ACC112 (cell line): ENCODE results near the gene UBA1.
A peak's percentile ranks its signal among the peaks of the same experiment; 100 is the strongest.

Experiments
- H2AFZ ChIP-seq: fragments of 200-600 bp; sonication (generic); one replicate; pipeline ENCODE4 v1.6.0; 2017; ENCODE audit warnings: antibody characterized with exemption, low read length; ENCODE audit not compliant: unreplicated experiment
- H3K27ac ChIP-seq: fragments of 200-600 bp; sonication (generic); 2 replicates; pipeline ENCODE4 v1.5.1; 2014; ENCODE audit warnings: low read depth, mild to moderate bottlenecking, antibody characterized with exemption, low read length, moderate library complexity
- H3K27me3 ChIP-seq: fragments of 200-600 bp; sonication (generic); 2 replicates; pipeline ENCODE4 v1.6.1; 2014; ENCODE audit warnings: mild to moderate bottlenecking, antibody characterized with exemption, low read length, moderate library complexity, mixed read lengths; ENCODE audit not compliant: insufficient read depth
- H3K36me3 ChIP-seq: fragments of 200-600 bp; sonication (generic); 2 replicates; pipeline ENCODE4 v1.6.1; 2016; ENCODE audit warnings: mild to moderate bottlenecking, antibody characterized with exemption, low read length, moderate library complexity, mixed read lengths; ENCODE audit not compliant: insufficient read depth
- H3K4me1 ChIP-seq: fragments of 200-600 bp; sonication (generic); one replicate; pipeline ENCODE4 v1.6.1; 2016; ENCODE audit warnings: low read length, mixed read lengths; ENCODE audit not compliant: insufficient read depth, unreplicated experiment, control insufficient read depth
- H3K4me3 ChIP-seq: fragments of 200-600 bp; sonication (generic); 2 replicates; pipeline ENCODE4 v1.5.1; 2014; ENCODE audit warnings: mild to moderate bottlenecking, low read depth, low read length
- H3K79me2 ChIP-seq: fragments of 200-600 bp; sonication (generic); one replicate; pipeline ENCODE4 v1.6.0; 2016; ENCODE audit warnings: low read length; ENCODE audit not compliant: control insufficient read depth, unreplicated experiment, insufficient read depth

Gene UBA1

GRCh38 chrX:47156611-47157520 is 36.8 kb upstream of the UBA1 start:
- H3K79me2 ChIP-seq: peaks cover 65% of the 10 kb centered on the region
- H2AFZ ChIP-seq: no peak overlapping the region
- H3K36me3 ChIP-seq: no peaks in the 10 kb centered on the region
- H3K4me3 ChIP-seq: no peak overlapping the region
- H3K27me3 ChIP-seq: no peaks in the 10 kb centered on the region
- H3K27ac ChIP-seq: no peak overlapping the region
- no peaks in the 10 kb centered on the region for H3K4me1 ChIP-seq

GRCh38 chrX:47158131-47158530 is 35.5 kb upstream of the UBA1 start:
- H3K27ac ChIP-seq: no peak overlapping the region
- H3K79me2 ChIP-seq: peaks cover 67% of the 10 kb centered on the region
- H3K4me3 ChIP-seq: no peak overlapping the region
- no peaks in the 10 kb centered on the region for H3K4me1 ChIP-seq
- no peaks in the 10 kb centered on the region for H3K36me3 ChIP-seq
- no peaks in the 10 kb centered on the region for H3K27me3 ChIP-seq
- no peak overlapping the region for H2AFZ ChIP-seq

GRCh38 chrX:47158781-47159180 is 34.8 kb upstream of the UBA1 start:
- H3K79me2 ChIP-seq: peaks cover 64% of the 10 kb centered on the region
- no peaks in the 10 kb centered on the region for H3K36me3 ChIP-seq

GRCh38 chrX:47160781-47161180 is 32.8 kb upstream of the UBA1 start:
- H3K36me3 ChIP-seq: no peaks in the 10 kb centered on the region
- H3K27me3 ChIP-seq: no peaks in the 10 kb centered on the region
- no peak overlapping the region for H2AFZ ChIP-seq
- H3K27ac ChIP-seq: 0 out of 2 replicates have a peak overlapping the region, but pooled peaks have one; percentile 32
- H3K4me3 ChIP-seq: no peak overlapping the region
- peaks cover 62% of the 10 kb centered on the region for H3K79me2 ChIP-seq
- H3K4me1 ChIP-seq: no peaks in the 10 kb centered on the region

More at GRCh38 chrX:47158781-47159180, 34.8 kb upstream of the UBA1 start:
- Histone ChIP-seq H3K4me3 (no peak overlapping the region), H2AFZ (no peak overlapping the region), H3K4me1 (no peaks in the 10 kb centered on the region), H3K27ac (no peak overlapping the region), H3K27me3 (no peaks in the 10 kb centered on the region)

- no peaks in the 10 kb centered on the region for H3K36me3 ChIP-seq
- H3K27ac ChIP-seq: no peak overlapping the region
- H3K4me3 ChIP-seq: no peak overlapping the region
- H3K4me1 ChIP-seq: no peaks in the 10 kb centered on the region
- peaks cover 48% of the 10 kb centered on the region for H3K79me2 ChIP-seq
- no peaks in the 10 kb centered on the region for H3K27me3 ChIP-seq
- no peak overlapping the region for H2AFZ ChIP-seq
Observed at GRCh38 chrX:47162927-47163583, 30.6 kb upstream of the UBA1 start.

GRCh38 chrX:47164420-47164819 is 29.2 kb upstream of the UBA1 start:
- H3K27ac ChIP-seq: no peak overlapping the region
- no peaks in the 10 kb centered on the region for H3K36me3 ChIP-seq
- no peaks in the 10 kb centered on the region for H3K4me1 ChIP-seq
- H3K27me3 ChIP-seq: no peaks in the 10 kb centered on the region
- H3K79me2 ChIP-seq: peaks cover 46% of the 10 kb centered on the region
- H3K4me3 ChIP-seq: no peak overlapping the region
- H2AFZ ChIP-seq: no peak overlapping the region

GRCh38 chrX:47166126-47166525 is 27.5 kb upstream of the UBA1 start:
- Histone ChIP-seq H2AFZ (no peak overlapping the region), H3K4me1 (no peaks in the 10 kb centered on the region), H3K27me3 (no peaks in the 10 kb centered on the region), H3K27ac (no peak overlapping the region), H3K79me2 (peaks cover 38% of the 10 kb centered on the region), H3K4me3 (no peak overlapping the region), H3K36me3 (no peaks in the 10 kb centered on the region)

- Histone ChIP-seq H3K36me3 (no peaks in the 10 kb centered on the region), H3K27me3 (no peaks in the 10 kb centered on the region), H3K4me3 (no peak overlapping the region), H3K79me2 (peaks cover 19% of the 10 kb centered on the region), H3K27ac (no peak overlapping the region), H2AFZ (no peak overlapping the region), H3K4me1 (no peaks in the 10 kb centered on the region)
Observed at GRCh38 chrX:47168495-47169073, 25.0 kb upstream of the UBA1 start.

GRCh38 chrX:47169273-47169672 is 24.4 kb upstream of the UBA1 start:
- Histone ChIP-seq H3K27ac (no peak overlapping the region), H3K27me3 (no peaks in the 10 kb centered on the region), H3K79me2 (peaks cover 16% of the 10 kb centered on the region), H3K36me3 (no peaks in the 10 kb centered on the region), H3K4me3 (no peak overlapping the region), H2AFZ (no peak overlapping the region), H3K4me1 (no peaks in the 10 kb centered on the region)

- no peaks in the 10 kb centered on the region for H3K36me3 ChIP-seq
- H3K79me2 ChIP-seq: peaks cover 10% of the 10 kb centered on the region
- H3K4me1 ChIP-seq: no peaks in the 10 kb centered on the region
- H3K27me3 ChIP-seq: no peaks in the 10 kb centered on the region
- no peak overlapping the region for H3K4me3 ChIP-seq
- H2AFZ ChIP-seq: no peak overlapping the region
- H3K27ac ChIP-seq: no peak overlapping the region
Observed at GRCh38 chrX:47169726-47170515, 23.7 kb upstream of the UBA1 start.
